Measurements from ENCODE around the gene LETM1. TPM values are rescaled to one million over a fixed set of nuclear protein-coding genes. Genes with fewer than 3 reads are reported as not detected.

The LETM1 gene
- total and polyA plus RNA-seq, 2 of the 13 experiments (the other 11 are each of a cell fraction or from before 2014, with no cell fraction given): 9.7 to 41.6 TPM

GRCh38 chr4:1868293-1868692 lies 12.3 kb upstream of the LETM1 start:
- intact Hi-C loops (cut with micrococcal nuclease; ENCODE audit: unreplicated experiment) (no loop called here), in situ Hi-C loops (cut with HindIII; ENCODE audit: extremely low pct_ligation_motif_present, low pct_unique_long_range_greater_than_20kb) (no loop called here)
- Histone ChIP-seq H3K4me1 (ENCODE audit: insufficient read depth, low read length) (peaks cover 75% of the 10 kb centered on the region), H4K20me1 (ENCODE audit: insufficient read depth, low read length) (no peaks in the 10 kb centered on the region), H3K27ac (ENCODE audit: extremely low read length, insufficient read depth, low read length) (peak overlapping the region; percentile 50), H3K36me3 (replicated peaks in 1 of 2; ENCODE audit: control insufficient read depth in 1 of 2, insufficient read depth in 2 of 2, low read length in 2 of 2) (no peaks in the 10 kb centered on the region), H3K9ac (ENCODE audit: insufficient read depth, low read depth, low read length) (no peak overlapping the region), H3K4me3 (replicated peaks in 1 of 3; ENCODE audit: insufficient read depth in 1 of 3, low read depth in 2 of 3, low read length in 3 of 3) (no peak overlapping the region), H3K79me2 (ENCODE audit: insufficient read depth, low read length) (peaks cover 14% of the 10 kb centered on the region), H3K27me3 (ENCODE audit: control insufficient read depth in 1 of 2, insufficient read depth in 2 of 2, low read length in 2 of 2) (no peaks in the 10 kb centered on the region), H3K9me3 (ENCODE audit: low read length) (no peaks in the 10 kb centered on the region), H3K4me2 (ENCODE audit: low read depth, low read length) (peak overlapping the region; percentile 66), H2AFZ (ENCODE audit: low read length) (no peak overlapping the region)
- ATAC-seq: no peak; the same call in 2 of the 3 replicates
- ChIA-PET CTCF (ENCODE audit: low intra/inter-chr PET ratio, low total read pairs) (interaction anchor here (0.7 kb wide), 1 partner anchor 31 kb away, joined by 3 read pairs; no protein-coding TSS in a partner anchor), POLR2A (interaction anchor here (1.0 to 1.4 kb wide), 2 partner anchors 11 to 121 kb away, joined by 3 to 7 read pairs; no protein-coding TSS in a partner anchor)
- WGBS (ENCODE audit: low lambda C conversion rate): 11% methylated on average over 5 of the region's 5 CpGs
- DNase-seq (ENCODE audit: low spot score): peak; percentile 84
- FAIRE-seq: peak; percentile 81
- no TSS peak for BruUV-seq (replicated peaks)
- TF ChIP-seq POLR2A (IDR thresholded peaks at IDR 0.05; ENCODE audit: insufficient read depth in 1 of 2, low read depth in 2 of 2, low read length in 2 of 2): no peak
- TF ChIP-seq PHF21A (CRISPR knock-in tag; IDR thresholded peaks at IDR 0.05): peak; percentile 25; the same call in 1 of the 2 replicates
- TF ChIP-seq HNF4A (CRISPR knock-in tag; IDR thresholded peaks at IDR 0.05): peak; percentile 55; the same call in 1 of the 2 replicates
- TF ChIP-seq FOSL2 (CRISPR knock-in tag; IDR thresholded peaks at IDR 0.05): peak; percentile 85
- TF ChIP-seq SAP130 (CRISPR knock-in tag; IDR thresholded peaks at IDR 0.05; ENCODE audit: low read depth): peak; percentile 48
- peak; percentile 20; the same call in 1 of the 2 replicates for TF ChIP-seq SALL1 (CRISPR knock-in tag; IDR thresholded peaks at IDR 0.05)
- 0 out of 2 replicates have a peak, but pooled peaks have one; percentile 14 for TF ChIP-seq HDAC1 (CRISPR knock-in tag; IDR thresholded peaks at IDR 0.05)
- TF ChIP-seq MED8 (CRISPR knock-in tag; IDR thresholded peaks at IDR 0.05; ENCODE audit: insufficient replicate concordance): no peak
- 0 out of 2 replicates have a peak, but pooled peaks have one; percentile 33 for TF ChIP-seq ZNF790 (CRISPR knock-in tag; IDR thresholded peaks at IDR 0.05; ENCODE audit: borderline replicate concordance)
- 0 out of 2 replicates have a peak, but pooled peaks have one; percentile 15 for TF ChIP-seq PITX1 (CRISPR knock-in tag; IDR thresholded peaks at IDR 0.05)
- no peak for TF ChIP-seq ZHX1 (CRISPR knock-in tag; IDR thresholded peaks at IDR 0.05; ENCODE audit: low read depth)
- TF ChIP-seq AHR (CRISPR knock-in tag; IDR thresholded peaks at IDR 0.05): no peak
- TF ChIP-seq PRDM4 (CRISPR knock-in tag; IDR thresholded peaks at IDR 0.05; ENCODE audit: borderline replicate concordance): no peak
- TF ChIP-seq PAXIP1 (CRISPR knock-in tag; conservative IDR thresholded peaks at IDR 0.05): 0 out of 2 replicates have a peak, but pooled peaks have one; percentile 33
